ENCODE measurements around the gene CREG2. TPM values are rescaled to one million over a fixed set of nuclear protein-coding genes. Genes with fewer than 3 reads are reported as not detected.

CREG2 gene
- polyA plus RNA-seq, 1 of the 3 experiments (the other 2 are of a cell fraction) = 1.4 TPM

DNA sequence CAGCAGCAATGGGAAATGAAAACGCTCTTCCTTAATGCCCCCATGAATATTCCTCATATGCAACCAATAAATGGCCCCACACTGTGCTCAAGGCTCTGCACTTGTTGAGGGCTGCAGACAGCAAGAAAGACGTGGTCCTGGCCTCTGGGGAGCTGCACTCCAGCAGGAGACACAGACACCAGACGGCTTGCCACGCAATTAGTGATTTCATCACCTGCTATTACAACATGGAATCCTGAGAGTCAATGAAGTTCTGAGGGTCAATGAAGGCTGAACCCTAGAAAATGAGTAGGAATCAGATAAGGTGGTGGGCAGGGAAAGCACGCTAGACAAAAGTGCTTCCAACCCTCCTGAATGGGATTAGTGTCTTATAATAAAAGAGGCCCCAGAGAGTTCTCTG lies 18.9 kb downstream of the CREG2 start:
- WGBS (ENCODE audit: low lambda C conversion rate) = 72% methylated on average over 5 of the region's 5 CpGs
- H3K9me3 ChIP-seq = no peaks in the 10 kb centered on the region
- no peak overlapping the region for H3K27ac ChIP-seq (ENCODE audit: low read depth in 2 of 2, low read length in 1 of 2)
- ChIA-PET POLR2A (no interaction called here), CTCF (interaction anchor here (1.4 kb wide), 1 partner anchor 26 kb away, joined by 6 read pairs; no protein-coding TSS in a partner anchor)
- no peak overlapping the region for H3K9ac ChIP-seq
- no peaks in the 10 kb centered on the region for H3K4me1 ChIP-seq (ENCODE audit: control insufficient read depth in 1 of 2, insufficient read depth in 2 of 2, low read depth in 1 of 2, low read length in 1 of 2)
- H2AFZ ChIP-seq (ENCODE audit: low read depth) = no peak overlapping the region
- H3K9me2 ChIP-seq = no peaks in the 10 kb centered on the region
- no peak overlapping the region for H3K4me2 ChIP-seq
- peaks cover 11% of the 10 kb centered on the region; the same call in 1 of the 2 replicates for H3K27me3 ChIP-seq (ENCODE audit: insufficient read depth)
- TF ChIP-seq MEF2A (IDR thresholded peaks at IDR 0.05; ENCODE audit: borderline replicate concordance, low read depth) (no peak), TEAD4 (IDR thresholded peaks at IDR 0.05; ENCODE audit: borderline replicate concordance, insufficient read depth) (no peak), JUND (IDR thresholded peaks at IDR 0.05) (no peak), CHD2 (IDR thresholded peaks at IDR 0.05; ENCODE audit: low read length, partially characterized antibody) (no peak), RCOR1 (IDR thresholded peaks at IDR 0.05; ENCODE audit: low read length) (no peak), TCF12 (IDR thresholded peaks at IDR 0.05) (no peak), MXI1 (IDR thresholded peaks at IDR 0.05; ENCODE audit: low read depth, low read length) (no peak), NRF1 (IDR thresholded peaks at IDR 0.05; ENCODE audit: low read depth, low read length) (no peak)
- TF ChIP-seq, protein P1, sequence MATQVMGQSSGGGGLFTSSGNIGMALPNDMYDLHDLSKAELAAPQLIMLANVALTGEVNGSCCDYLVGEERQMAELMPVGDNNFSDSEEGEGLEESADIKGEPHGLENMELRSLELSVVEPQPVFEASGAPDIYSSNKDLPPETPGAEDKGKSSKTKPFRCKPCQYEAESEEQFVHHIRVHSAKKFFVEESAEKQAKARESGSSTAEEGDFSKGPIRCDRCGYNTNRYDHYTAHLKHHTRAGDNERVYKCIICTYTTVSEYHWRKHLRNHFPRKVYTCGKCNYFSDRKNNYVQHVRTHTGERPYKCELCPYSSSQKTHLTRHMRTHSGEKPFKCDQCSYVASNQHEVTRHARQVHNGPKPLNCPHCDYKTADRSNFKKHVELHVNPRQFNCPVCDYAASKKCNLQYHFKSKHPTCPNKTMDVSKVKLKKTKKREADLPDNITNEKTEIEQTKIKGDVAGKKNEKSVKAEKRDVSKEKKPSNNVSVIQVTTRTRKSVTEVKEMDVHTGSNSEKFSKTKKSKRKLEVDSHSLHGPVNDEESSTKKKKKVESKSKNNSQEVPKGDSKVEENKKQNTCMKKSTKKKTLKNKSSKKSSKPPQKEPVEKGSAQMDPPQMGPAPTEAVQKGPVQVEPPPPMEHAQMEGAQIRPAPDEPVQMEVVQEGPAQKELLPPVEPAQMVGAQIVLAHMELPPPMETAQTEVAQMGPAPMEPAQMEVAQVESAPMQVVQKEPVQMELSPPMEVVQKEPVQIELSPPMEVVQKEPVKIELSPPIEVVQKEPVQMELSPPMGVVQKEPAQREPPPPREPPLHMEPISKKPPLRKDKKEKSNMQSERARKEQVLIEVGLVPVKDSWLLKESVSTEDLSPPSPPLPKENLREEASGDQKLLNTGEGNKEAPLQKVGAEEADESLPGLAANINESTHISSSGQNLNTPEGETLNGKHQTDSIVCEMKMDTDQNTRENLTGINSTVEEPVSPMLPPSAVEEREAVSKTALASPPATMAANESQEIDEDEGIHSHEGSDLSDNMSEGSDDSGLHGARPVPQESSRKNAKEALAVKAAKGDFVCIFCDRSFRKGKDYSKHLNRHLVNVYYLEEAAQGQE (IDR thresholded peaks at IDR 0.05; ENCODE audit: low read depth, low read length) = no peak
- TF ChIP-seq, protein P2, sequence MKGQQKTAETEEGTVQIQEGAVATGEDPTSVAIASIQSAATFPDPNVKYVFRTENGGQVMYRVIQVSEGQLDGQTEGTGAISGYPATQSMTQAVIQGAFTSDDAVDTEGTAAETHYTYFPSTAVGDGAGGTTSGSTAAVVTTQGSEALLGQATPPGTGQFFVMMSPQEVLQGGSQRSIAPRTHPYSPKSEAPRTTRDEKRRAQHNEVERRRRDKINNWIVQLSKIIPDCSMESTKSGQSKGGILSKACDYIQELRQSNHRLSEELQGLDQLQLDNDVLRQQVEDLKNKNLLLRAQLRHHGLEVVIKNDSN (IDR thresholded peaks at IDR 0.05; ENCODE audit: borderline replicate concordance, low read depth) = no peak
- TF ChIP-seq, protein P3, sequence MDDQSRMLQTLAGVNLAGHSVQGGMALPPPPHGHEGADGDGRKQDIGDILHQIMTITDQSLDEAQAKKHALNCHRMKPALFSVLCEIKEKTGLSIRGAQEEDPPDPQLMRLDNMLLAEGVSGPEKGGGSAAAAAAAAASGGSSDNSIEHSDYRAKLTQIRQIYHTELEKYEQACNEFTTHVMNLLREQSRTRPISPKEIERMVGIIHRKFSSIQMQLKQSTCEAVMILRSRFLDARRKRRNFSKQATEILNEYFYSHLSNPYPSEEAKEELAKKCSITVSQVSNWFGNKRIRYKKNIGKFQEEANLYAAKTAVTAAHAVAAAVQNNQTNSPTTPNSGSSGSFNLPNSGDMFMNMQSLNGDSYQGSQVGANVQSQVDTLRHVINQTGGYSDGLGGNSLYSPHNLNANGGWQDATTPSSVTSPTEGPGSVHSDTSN (IDR thresholded peaks at IDR 0.05) = no peak
- TF ChIP-seq, protein P4, sequence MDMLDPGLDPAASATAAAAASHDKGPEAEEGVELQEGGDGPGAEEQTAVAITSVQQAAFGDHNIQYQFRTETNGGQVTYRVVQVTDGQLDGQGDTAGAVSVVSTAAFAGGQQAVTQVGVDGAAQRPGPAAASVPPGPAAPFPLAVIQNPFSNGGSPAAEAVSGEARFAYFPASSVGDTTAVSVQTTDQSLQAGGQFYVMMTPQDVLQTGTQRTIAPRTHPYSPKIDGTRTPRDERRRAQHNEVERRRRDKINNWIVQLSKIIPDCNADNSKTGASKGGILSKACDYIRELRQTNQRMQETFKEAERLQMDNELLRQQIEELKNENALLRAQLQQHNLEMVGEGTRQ (IDR thresholded peaks at IDR 0.05; ENCODE audit: borderline replicate concordance, low read depth, low read length) = no peak
- TF ChIP-seq, protein P5, sequence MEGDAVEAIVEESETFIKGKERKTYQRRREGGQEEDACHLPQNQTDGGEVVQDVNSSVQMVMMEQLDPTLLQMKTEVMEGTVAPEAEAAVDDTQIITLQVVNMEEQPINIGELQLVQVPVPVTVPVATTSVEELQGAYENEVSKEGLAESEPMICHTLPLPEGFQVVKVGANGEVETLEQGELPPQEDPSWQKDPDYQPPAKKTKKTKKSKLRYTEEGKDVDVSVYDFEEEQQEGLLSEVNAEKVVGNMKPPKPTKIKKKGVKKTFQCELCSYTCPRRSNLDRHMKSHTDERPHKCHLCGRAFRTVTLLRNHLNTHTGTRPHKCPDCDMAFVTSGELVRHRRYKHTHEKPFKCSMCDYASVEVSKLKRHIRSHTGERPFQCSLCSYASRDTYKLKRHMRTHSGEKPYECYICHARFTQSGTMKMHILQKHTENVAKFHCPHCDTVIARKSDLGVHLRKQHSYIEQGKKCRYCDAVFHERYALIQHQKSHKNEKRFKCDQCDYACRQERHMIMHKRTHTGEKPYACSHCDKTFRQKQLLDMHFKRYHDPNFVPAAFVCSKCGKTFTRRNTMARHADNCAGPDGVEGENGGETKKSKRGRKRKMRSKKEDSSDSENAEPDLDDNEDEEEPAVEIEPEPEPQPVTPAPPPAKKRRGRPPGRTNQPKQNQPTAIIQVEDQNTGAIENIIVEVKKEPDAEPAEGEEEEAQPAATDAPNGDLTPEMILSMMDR (IDR thresholded peaks at IDR 0.05) = no peak
- no peaks in the 10 kb centered on the region for H3F3A ChIP-seq (replicated peaks; ENCODE audit: insufficient read depth)
- no peaks in the 10 kb centered on the region for H4K20me1 ChIP-seq (ENCODE audit: insufficient read depth)
- no peak for DNase-seq
- H3K4me3 ChIP-seq (ENCODE audit: low read depth in 2 of 2, low read length in 1 of 2) = no peak overlapping the region
- H3K36me3 ChIP-seq (replicated peaks in 1 of 2; ENCODE audit: control insufficient read depth in 1 of 2, insufficient read depth in 2 of 2, low read length in 1 of 2) = no peaks in the 10 kb centered on the region
- no peaks in the 10 kb centered on the region for H3K79me2 ChIP-seq (ENCODE audit: insufficient read depth)
